GM12892 (cell line): ENCODE measurements around the gene FREM2.

Source experiments
- POLR2A ChIP-seq: IDR thresholded peaks from 2 replicates; pipeline ENCODE4 v1.6.1; 2011; ENCODE audit warnings: low read depth, low read length, control low read depth
- POLR2AphosphoS5 ChIP-seq: IDR thresholded peaks from 2 replicates; pipeline ENCODE4 v1.6.1; 2011; ENCODE audit warnings: low read depth, low read length, control low read depth

DNA sequence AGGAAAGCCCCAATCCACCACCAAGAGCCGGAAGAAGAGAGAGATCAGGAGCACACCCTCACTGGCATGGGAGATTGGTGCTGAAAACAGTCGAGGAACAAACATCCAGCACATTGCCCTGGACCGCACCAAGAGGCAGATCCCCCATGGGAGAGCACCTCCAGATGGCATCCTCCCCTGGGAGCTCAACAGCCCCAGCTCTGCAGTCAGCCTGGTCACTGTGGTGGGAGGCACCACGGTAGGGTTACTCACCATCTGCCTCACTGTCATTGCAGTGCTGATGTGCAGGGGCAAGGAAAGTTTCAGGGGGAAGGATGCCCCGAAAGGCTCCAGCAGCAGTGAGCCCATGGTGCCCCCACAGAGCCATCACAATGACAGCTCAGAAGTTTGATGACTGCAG is 193.5 kb downstream of the FREM2 start:
- TF ChIP-seq POLR2A (no peak), POLR2AphosphoS5 (no peak)
